HG03095 (cell line): ENCODE data around the gene IMMP2L.
"Not testable (repeated sequence)": the region's sequence is repeated elsewhere in the genome, so short reads cannot be mapped to it uniquely, and the experiment has no call there.

Experiments used
- ATAC-seq: cut with Tn5 transposase; IDR thresholded peaks from one replicate; pipeline ENCODE4 v1.9.1; 2021; ENCODE audit warnings: moderate library complexity; ENCODE audit not compliant: unreplicated experiment

IMMP2L gene

DNA sequence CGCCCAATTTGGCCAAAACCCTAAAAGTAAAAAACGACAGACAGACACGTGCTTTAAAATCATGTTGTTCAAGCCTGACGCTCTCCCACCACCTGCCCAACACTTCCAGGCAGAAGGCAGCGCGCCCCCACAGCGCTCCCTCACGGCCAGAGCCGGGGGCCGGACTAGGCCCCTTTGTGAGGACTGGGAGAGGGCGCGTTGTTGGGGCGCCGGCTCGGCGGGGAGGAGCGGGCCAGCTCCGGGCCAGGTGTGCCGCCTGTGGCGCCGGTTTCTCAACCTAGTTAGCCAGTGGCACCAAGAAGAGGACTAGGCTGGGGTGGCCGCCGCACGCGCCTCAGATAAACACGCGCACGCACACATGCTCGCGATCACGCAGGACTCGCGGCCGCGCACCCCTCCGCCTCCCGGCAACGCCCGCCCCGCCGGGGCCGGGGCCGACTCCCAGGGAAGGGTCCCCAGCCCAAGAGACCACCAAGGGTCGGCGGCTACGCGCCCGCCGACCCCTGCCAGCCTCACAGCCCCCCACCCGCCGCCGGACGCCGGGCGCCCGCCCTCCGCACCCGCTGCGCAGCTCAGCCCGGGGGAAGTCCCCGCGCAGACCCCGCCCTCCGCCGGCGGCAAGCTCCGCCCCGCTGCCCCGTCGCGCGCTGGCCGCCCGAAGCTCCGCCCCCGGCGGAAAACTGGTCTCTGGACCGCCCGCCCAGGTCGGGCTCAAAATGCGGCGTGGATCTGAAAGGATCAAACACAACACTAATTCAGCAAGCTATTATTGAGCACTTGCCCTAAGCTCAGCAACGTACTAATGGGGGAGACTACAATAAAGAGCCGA, at the start of gene IMMP2L:
Gene IMMP2L (minus strand): TSS at position 589 of the 829 bp plus-strand sequence.
- ATAC-seq = peak; percentile 81

DNA sequence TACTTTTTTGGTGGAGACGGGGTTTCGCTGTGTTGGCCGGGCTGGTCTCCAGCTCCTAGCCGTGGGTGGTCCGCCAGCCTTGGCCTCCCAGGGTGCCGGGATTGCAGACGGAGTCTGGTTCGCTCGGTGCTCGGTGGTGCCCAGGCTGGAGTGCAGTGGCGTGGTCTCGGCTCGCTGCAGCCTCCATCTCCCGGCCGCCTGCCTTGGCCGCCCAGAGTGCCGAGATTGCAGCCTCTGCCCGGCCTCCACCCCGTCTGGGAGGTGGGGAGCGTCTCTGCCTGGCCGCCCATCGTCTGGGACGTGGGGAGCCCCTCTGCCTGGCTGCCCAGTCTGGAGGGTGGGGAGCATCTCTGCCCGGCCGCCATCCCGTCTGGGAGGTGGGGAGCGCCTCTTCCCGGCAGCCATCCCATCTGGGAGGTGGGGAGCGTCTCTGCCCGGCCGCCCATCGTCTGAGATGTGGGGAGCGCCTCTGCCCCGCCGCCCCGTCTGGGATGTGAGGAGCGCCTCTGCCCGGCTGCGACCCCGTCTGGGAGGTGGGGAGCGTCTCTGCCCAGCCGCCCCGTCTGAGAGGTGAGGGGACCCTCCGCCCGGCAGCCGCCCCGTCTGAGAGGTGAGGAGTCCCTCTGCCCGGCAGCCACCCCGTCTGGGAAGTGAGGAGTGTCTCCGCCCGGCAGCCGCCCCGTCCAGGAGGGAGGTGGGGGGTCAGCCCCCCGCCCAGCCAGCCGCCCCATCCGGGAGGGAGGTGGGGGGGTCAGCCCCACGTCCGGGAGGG, 47.4 kb upstream of the IMMP2L start:
- not testable (repeated sequence) for ATAC-seq

DNA sequence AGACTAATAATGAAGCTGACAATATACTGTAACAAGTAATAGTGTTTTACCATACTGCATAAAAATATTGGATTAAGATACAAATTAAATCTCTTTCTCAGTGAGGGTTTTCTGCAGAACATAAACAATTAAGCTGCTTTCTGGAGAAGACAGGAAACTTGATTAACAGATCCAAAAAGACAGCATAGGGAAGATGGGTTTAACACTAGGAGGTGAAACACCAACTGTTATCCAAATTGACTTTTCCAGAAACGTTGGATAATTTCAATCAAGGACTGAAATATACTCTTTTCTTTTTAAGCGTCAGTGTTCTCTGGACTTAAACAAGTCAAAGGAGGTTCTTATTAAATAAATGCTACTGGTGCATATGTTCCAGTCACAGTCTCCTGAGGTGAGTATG, 45.3 kb upstream of the IMMP2L start:
- ATAC-seq = no peak

DNA sequence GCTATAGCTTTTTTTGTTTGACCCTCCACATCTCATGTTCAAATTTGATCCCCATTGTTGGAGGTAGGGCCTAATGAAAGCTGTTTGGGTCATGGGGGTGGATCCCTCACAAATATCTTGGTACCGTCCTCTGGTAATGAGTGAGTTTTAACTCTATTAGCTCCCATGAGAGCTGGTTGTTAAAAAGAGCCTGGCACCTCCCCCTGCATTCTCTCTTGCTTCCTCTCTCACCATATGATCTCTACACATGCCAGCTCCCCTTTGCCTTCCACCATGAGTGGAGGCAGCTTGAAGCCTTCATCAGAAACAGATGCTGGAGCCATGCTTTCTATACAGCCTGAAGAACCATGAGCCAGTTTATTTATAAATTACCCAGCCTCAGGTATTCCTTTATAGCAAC, 43.0 kb upstream of the IMMP2L start:
- no peak for ATAC-seq

DNA sequence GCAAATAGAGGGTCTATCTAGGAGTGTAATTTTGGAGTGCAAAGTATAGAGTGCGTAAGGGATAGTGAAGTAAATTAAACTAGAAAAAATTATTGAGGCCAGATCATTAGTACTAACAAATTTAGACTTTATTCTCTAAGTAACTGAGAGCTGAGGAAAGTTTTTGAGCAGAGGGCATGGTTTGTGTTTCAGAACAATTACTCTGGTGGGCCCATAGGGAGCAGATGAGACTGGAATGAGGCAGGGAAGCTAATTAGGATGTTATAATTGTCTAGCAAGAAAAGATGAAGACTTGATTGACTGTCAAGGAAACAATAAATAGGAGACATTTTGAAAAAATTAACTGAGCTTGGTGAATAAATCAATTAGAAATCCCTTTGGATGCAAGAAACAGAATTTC, 37.8 kb upstream of the IMMP2L start:
- no peak for ATAC-seq

DNA sequence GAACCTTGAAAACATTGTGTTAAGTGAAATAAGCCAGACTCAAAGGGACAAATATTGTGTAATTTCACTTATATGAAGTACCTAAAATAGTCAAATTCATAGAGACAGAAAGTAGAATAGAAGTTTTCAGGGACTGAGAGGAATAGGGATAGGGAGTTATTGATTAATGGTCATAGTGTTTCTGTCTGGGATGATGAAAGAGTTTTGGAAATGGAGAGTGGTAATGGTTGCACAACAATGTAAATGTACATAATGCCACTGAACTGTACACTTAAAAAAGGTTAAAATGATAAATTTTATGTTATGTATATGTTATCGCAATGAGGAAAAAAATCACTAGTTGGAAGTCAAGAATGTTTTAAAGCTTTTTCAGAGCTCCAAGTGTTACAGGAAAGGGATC, 33.5 kb upstream of the IMMP2L start:
- no peak for ATAC-seq

DNA sequence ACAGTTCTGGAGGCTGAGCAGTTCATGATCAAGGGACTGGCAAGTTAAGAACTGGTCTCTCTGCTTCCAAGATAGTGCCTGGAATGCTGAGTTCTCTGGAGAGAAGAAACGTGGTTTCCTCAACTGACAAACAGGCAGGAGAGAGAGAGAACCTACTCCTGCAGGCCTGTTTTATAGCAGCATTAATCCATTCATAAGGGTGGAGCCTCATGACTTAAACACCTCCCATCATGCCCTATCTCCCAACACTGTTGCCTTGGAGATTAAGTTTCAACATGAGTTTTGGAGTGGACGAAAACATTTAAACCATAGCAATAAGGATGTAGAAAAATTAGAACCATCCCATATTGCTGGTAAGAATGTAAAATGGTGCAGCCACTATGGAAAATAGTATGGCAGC, 32.3 kb upstream of the IMMP2L start:
- no peak for ATAC-seq

DNA sequence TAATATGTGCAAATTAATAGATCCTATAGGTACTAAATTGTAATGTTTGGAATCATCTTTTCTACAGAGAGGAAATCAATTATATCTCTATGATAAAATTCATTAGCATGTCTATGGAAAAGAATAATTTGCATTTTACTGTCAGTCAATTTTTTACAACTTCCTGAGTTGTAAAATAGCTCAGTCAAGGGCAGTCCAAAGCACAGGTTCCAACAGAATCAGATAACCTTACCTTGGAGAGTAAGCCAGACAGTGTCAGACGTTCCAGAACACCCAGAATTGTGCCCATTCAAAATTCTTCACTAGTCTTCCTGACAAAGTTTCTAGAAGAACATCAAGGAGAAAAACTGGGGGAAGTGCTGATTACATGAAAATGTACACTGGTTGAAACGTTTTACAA, 31.1 kb upstream of the IMMP2L start:
- no peak for ATAC-seq

DNA sequence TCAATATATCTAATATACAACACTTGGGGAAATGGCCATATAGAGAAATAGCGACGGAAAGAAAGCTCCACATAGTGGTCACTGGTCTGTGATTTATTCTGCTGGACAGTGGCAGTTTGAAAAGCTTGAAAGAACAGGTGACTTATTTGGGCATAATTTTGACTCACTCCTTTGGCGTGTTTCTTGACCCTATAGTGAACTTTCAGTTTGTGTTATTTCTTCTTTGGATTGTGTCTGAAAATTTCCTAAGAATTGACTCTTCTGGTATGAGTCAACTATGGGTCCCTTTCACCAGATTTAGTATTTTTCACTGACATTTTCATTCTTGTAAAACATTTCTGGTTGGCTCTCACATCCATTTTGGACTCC, 25.8 kb upstream of the IMMP2L start:
- ATAC-seq = no peak

DNA sequence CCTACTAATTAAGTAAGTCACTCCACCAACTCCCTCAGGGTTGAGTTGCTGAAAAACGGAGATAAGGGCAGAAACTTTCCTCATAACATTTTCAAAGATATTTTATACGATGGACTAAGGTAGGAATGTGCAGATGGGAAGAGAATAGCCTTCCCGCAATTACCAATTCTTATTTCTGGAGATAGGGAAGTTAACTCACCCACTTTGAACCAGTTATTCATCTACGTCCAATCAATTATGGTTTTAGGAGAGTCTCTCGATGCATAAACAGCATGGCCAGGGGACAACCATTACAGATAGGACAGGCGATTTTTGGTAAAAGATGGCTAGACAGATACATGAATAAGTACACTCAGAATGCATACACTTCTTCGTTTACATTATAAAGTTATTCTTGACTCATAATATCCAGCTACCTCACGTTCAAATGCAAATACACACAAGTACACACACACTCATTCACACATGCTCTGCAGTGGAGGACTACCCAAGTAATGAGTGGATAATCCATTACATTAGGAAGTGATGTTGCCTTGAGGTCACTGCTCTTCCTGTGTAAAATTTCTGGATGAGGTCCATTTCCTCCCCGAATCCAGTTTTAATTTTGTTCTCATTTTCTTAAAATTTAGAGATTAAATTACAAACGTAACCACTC, 25.2 kb upstream of the IMMP2L start:
- ATAC-seq = no peak

DNA sequence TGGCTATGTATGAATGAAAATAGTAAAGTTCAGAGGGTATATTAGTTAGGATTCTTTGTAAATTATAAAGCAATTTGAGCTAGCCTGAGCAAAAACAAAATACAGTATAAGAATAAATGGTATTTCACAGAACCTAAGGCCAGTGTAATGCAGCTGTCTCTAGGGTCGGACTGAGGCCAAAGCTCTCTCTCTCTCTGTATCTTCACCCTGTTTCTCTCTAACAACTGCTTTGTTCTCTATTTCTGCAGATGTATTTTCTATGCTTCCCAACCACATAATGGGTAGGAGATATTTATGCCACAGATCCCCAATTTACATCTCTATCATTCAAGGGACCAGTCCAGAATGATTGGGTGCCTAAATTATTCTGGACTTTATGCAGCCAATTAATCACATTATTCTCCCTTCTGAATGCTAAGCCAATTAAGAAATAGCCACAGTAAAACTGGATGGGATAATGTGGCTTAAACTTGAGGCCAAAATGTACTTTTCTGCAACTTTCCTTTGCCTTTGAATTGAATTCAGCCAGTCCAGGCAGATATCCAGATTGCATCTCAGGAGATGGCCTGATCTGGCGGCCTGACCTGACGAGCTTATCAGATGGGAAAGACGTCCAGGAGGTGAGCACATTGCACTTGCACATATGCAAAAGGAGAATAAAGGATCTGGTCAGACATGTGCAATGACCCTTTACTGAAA, 24.6 kb upstream of the IMMP2L start:
- ATAC-seq = no peak

DNA sequence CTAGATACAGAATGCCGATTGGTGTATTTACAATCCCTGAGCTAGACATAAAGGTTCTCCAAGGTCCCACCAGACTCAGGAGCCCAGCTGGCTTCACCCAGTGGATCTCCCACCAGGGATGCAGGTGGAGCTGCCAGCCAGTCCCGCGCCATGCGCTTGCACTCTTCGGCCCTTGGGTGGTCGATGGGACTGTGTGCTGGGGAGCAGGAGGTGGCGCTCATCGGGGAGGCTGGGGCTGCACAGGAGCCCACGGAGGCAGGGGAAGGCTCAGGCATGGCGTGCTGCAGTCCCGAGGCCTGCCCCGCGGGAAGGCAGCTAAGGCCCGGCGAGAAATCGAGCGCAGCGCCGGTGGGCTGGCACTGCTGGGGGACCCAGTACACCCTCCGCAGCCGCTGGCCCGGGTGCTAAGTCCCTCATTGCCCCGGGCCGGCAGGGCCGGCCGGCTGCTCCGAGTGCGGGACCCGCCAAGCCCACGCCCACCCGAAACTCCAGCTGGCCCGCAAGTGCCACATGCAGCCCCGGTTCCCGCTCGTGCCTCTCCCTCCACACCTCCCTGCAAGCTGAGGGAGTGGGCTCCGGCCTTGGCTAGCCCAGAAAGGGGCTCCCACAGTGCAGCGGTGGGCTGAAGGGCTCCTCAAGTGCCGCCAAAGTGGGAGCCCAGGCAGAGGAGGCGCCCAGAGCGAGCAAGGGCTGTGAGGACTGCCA, 19.6 kb upstream of the IMMP2L start:
- ATAC-seq = not testable (repeated sequence)

DNA sequence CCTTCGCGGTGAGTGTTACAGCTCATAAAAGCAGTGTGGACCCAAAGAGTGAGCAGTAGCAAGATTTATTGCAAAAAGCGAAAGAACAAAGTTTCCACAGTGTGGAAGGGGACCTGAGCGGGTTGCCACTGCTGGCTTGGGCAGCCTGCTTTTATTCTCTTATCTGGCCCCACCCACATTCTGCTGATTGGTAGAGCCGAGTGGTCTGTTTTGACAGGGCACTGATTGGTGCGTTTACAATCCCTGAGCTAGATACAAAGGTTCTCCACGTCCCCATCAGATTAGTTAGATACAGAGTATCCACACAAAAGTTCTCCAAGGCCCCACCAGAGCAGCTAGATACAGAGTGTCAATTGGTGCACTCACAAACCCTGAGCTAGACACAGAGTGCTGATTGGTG, 18.9 kb upstream of the IMMP2L start:
- not testable (repeated sequence) for ATAC-seq

DNA sequence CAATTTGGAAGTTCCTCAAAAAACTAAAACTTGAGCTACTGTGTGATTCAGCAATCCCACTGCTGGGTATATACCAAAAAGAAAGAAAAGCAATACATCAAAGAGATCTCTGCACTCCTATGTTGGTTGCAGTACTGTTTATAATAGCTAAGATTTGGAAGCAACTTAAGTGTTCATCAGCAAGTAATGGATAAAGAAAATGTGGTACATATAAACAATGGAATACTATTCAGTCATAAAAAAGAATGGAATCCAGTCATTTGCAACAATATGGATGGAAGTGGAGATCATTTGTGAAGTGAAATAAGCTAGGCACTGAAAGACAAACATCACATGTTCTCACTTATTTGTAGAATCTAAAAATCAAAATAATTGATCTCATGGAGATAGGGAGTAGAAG, 16.5 kb upstream of the IMMP2L start:
- no peak for ATAC-seq

DNA sequence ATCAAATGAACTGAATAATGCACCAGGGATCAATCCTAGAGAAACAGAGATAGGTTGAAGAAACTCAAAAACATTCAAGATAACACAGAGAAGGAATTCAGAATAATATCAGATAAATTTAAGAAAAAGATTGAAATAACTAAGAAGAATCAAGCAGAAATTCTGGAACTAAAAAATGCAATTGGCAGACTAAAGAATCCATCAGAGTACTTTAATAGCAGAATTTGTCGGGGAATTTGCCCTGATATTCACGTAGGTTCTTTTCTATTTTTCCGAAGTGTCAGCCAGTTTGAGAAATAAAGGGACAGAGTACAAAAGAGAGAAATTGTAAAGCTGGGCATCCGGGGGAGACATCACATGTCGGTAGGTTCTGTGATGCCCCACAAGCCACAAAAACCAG, 9.4 kb upstream of the IMMP2L start:
- no peak for ATAC-seq

DNA sequence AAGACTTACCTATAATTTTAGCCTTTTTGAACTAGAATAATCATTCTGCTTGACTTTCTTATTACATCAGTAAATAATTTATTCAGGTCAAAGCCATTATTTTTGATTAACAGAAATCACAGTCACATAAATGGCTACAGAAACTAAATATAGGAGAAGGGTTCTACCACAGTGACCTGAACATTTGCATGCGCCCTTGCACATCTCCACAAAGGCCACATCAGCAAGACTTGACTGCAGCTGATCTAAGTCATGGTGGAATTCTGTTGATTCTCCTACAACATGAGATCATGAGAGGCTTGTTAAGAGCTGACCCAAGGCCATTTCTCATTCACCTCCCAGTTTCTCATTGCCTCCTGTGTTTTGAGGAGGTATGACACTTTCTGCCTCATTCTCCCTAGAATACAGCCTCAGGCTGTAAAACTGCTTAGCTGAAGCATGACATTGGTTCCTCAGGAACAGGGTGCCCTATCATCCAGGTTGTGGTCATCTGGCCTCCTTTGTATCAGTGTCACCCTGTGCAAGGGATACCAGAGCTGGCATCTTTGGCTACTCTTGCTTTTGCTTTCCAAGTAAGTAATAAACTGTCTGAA, 6.7 kb upstream of the IMMP2L start:
- ATAC-seq = peak; percentile 72

DNA sequence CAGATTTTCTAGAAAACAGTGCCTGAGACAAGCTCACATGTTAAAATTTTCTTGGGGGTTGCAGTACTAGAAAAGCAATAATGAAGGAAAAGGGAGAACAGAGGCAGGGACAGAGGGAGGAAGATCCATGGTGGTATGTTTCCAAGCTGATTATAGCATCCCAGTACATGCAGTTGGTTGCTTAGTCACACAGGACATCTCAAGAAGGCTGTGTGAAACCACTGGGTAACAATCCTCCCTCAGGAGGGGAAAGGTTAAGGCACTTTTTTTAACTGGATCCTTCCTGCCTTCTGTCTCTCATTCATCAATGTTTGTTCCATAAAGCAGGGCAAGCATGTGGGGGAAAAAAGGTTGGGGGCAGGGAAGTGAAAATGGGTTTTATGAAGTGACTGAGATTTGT, 6.1 kb upstream of the IMMP2L start:
- peak; percentile 15 for ATAC-seq

DNA sequence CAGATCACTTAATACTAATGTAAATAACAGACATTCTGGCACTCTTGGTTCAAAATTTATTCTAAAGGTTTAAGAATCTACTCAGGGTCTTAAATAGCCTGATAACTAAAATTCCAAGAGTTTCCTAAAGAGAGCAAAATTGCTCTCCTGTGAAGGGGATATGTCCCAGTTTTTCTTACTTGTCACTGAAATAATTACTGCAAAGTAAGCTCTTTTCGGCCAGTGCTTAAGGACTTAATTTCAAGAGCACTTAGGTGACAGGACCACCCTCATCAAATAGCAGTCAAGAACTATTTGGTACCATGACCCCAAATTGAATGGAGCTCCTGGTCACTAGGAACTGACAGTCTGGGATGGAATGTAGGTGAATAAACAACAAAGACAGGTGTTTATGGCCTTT, 1.8 kb upstream of the IMMP2L start:
- no peak for ATAC-seq

DNA sequence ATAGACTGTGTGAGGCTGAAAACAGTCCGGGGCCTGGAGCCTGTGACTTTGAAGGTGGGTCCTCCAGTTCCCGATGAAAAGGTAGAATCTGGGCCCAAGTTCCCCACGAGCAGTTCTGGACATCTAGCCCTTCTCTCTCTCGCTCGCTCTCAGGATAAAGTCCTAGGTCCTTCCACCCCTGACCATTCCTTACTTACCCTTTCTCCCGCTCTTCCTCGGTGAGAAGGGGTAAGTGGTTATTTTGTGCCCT, 713 bp downstream of the IMMP2L start:
- ATAC-seq = no peak

DNA sequence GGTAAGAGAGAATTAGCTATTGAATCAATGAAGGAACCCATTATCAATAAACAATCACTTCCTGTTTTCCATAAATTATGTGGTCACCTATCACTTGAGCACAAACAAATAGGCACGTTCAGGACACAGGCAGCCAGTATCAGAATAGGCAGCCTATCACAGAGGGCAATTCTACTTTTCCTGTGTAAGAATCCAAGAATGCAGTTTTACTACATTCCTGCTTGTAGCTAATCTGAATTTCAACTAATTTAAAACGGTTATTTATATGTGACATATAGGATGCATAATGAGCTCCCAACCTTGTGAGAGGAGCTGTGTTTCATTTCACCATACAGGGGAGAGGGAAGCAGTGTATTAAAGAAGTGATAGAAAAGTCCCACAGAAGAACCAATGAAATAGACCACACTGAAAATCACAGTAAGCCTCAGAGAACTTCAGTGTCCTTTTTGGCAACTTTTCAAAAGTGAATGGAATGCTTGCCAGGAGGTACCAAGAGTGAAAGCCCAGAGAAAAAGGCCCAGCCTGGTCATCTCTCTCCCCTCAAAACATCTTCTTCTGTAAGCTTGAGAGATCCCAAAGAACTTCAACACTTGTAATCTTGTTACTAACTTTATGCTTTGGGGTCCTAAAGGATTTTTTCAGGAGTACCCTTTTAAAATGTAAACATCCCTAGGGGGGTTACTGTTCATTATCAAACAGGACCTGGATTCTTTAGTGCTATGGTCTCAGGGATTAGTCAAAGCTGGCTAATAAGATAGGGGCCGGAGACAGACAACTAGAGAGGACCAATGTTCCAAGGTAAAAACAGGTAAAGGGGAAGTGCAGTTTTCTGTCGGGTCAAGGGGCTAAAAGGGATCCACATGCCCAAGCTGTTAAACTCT, 1.3 kb downstream of the IMMP2L start:
- no peak for ATAC-seq
